ENCODE results near the gene ZBTB12.
"Not testable (repeated sequence)": the region's sequence is repeated elsewhere in the genome, so short reads cannot be mapped to it uniquely, and the experiment has no call there.

ZBTB12 gene

GRCh38 chr6:31876357-31876756 lies 25.5 kb downstream of the ZBTB12 start:
- no peak for DNase-seq (ENCODE audit: low read depth)

GRCh38 chr6:31875877-31876276 lies 26.0 kb downstream of the ZBTB12 start:
- DNase-seq (ENCODE audit: low read depth) = no peak

GRCh38 chr6:31874836-31875572 lies 26.9 kb downstream of the ZBTB12 start:
- DNase-seq (ENCODE audit: low read depth) = no peak

GRCh38 chr6:31874084-31874670 lies 27.7 kb downstream of the ZBTB12 start:
- DNase-seq (ENCODE audit: low read depth) = no peak

DNA sequence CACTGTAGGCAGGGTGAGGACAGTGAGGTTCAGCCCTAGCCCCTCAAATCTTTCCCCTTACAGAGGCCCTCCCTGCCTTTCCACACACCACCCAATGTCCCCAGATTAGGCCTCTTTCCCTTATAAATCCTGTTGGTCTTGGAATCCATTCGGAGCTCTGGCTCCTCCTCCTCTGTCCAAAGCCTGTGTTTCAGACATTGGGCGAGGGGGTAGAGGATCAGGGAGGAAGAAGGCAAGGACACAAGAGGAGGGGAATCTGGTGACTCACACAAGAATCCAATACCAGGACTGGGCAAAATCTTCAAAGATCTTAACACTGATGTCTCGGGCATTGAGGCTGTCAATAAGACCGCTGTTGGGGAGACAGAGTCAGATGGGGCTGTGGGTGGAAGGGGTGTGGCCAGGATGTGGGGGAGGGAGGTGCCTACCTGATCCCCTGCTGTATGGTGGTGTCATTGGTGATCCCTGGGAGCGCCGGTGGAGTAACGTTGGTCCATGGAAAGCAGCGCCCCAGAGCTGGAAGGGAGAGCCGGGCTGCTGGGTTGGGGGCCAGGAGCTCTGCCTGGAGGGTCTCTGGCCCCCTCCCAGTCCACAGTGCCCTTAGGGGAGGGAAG lies 30.7 kb downstream of the ZBTB12 start:
- no peak for DNase-seq (ENCODE audit: low read depth)

DNA sequence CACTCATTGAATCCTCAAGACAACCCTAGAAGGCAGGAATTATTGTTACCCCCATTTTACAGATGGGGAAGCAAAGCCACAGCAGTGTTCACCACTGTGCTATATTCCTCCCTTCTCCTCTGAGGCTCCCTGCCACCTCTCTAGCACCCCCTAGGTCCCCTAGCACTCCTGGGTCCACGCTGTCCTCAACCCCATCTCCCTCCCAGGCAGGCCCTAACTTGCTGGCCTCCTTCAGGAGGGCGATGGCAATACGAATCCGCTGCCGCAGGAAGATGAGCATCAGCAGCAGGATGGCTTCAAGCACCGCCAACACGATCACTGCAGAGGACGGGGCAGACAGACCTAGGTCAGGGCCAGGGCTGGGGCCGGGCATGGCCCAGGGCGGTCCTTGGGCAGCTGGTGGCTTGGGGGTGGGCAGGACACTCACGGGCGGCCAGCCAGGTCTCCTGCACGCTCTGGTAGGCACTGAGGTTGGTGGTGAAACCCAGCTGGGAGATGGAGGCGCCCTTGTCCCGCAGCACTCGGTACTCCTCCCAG lies 31.4 kb downstream of the ZBTB12 start:
- no peak for DNase-seq (ENCODE audit: low read depth)

GRCh38 chr6:31869343-31869742 lies 32.5 kb downstream of the ZBTB12 start:
- DNase-seq (ENCODE audit: low read depth) = no peak

GRCh38 chr6:31868658-31868971 lies 33.3 kb downstream of the ZBTB12 start:
- not testable (repeated sequence) for DNase-seq (ENCODE audit: low read depth)

GRCh38 chr6:31865205-31866118 lies 36.4 kb downstream of the ZBTB12 start:
- no peak for DNase-seq (ENCODE audit: low read depth)

DNA sequence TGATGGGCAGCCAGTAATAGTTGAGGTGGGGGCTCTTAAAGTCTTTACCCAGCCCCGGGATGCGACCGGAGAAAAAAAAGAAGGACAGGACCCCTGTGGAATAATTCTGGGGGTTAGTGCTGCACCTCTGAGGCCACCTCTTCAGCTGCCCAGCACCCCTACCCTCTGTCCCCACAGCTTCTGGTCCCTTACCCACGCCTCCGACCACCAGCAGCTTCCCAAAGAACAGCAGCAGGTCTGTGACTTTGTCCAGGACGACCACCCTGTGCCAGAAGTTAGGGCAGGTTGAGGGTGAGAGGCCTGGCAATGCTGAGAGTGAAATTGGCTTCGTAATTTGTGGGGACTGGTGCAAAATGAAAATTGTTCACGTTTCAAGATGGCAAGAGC lies 37.1 kb downstream of the ZBTB12 start:
- no peak for DNase-seq (ENCODE audit: low read depth)

DNA sequence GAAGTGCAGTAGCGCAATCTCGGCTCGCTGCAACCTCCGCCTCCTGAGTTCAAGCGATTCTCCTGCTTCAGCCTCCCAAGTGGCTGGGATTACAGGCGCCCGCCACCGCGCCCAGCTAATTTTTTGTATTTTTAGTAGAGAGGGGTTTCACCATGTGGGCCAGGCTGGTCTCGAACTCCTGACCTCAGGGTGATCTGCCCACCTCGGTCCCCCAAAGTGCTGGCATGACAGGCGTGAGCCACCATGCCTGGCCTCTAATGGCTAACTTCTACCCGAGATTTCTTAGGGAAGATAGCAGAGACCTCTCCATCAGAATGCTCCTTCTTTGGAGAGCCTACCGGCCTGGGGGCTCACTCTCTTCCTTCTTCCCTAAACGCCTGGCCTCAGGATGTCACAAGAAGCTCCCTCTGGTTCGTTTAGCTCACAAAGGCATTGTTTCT lies 37.7 kb downstream of the ZBTB12 start:
- DNase-seq (ENCODE audit: low read depth) = not testable (repeated sequence)

DNA sequence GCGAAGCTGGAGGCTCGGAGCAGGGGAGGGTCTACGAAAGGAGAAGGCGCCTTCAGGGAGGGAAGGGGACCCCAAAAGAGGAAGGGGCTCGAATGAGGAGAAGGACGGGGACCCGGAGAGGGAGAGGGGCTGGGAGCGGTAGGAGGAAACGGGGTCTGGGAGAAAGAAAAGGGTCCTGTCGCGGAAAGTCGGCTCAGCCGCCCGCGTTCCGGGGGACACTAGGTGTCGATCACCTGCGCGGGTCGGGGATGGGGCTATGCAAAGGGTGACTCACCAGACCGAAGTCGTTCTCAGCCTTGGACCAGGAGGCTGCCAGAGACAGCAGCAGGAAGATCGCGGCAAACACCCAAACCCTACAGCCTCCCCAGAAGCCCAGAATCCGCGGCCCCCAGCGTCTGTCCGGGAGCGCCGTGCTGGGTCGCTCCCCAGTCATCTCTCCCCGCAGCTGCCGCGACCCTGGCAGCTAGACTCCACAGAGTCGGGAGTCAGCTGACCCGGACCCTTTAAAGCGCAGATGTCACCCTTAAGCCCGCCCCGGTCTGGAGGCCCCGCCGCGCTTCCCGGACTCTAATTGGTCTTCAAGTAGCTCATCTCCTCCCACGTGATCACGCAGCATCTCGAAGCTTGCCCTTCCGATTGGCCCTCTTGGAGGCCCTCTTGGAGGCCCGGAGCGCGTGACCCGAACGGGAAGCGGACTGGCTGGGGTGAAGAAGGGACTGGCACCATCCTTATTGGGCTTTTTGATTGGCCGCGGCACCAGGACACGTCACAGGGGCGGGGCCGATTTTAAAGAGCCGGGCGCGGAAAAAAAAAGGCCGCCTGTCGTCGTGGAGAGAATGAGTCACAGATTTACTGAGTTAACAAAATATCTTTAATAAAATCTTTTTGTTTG lies 39.3 kb downstream of the ZBTB12 start, which contains the start of gene NEU1:
NEU1 (minus strand) TSS at position 478 of the 892 bp plus-strand sequence; CDS start at position 433, 45 bp downstream.
- peak; percentile 95 for DNase-seq (ENCODE audit: low read depth)

GRCh38 chr6:31861919-31862343 lies 40.0 kb downstream of the ZBTB12 start:
- DNase-seq (ENCODE audit: low read depth) = no peak

GRCh38 chr6:31861150-31861549 lies 40.7 kb downstream of the ZBTB12 start:
- DNase-seq (ENCODE audit: low read depth) = no peak

DNA sequence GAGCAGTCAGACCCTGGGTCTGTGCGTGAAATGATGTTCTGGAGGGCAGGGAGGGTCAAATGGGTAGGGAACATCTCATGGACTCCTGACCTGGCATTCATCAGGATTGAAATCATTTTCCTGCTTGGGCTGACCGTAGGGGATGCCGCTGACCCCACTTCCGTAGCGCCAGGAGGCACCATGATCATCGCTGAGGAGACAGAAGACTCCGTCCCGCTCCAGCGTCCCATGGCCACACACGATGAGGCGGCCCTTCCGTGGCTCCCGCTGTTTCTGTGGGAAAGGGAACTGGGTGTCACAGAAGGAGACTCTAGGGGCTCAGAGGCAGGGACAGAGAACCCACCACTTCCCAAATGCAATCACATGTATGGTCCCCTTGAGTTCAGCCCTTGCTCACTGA lies 41.5 kb downstream of the ZBTB12 start:
- no peak for DNase-seq (ENCODE audit: low read depth)

- DNase-seq (ENCODE audit: low read depth) = no peak
These were observed 42.0 kb downstream of the ZBTB12 start for GRCh38 chr6:31859923-31860322.

- no peak for DNase-seq (ENCODE audit: low read depth)
These were observed 43.2 kb downstream of the ZBTB12 start for GRCh38 chr6:31858707-31859106.

GRCh38 chr6:31857774-31858173 lies 44.1 kb downstream of the ZBTB12 start:
- DNase-seq (ENCODE audit: low read depth) = not testable (repeated sequence)

- DNase-seq (ENCODE audit: low read depth) = not testable (repeated sequence)
These were observed 49.7 kb downstream of the ZBTB12 start for GRCh38 chr6:31851980-31852718.

GRCh38 chr6:31851485-31851832 lies 50.4 kb downstream of the ZBTB12 start:
- DNase-seq (ENCODE audit: low read depth) = no peak
